IMR-90 (cell line): ENCODE measurements around the gene PALM. TPM values are rescaled to one million over a fixed set of nuclear protein-coding genes. Genes with fewer than 3 reads are reported as not detected.

ENCODE experiments used
- ATAC-seq: fragments of 200-7000 bp; cut with Tn5 transposase; 2 replicates; pipeline ENCODE4 v1.9.1; 2020; ENCODE audit warnings: low read depth, mild to moderate bottlenecking, moderate library complexity
- BruUV-seq: library from RNA; stranded (reverse); fragments of 400-500 nt; replicated peaks from 2 replicates; lab custom pipeline; 2021; lab: Mats Ljungman, UMichigan
- CTCF ChIA-PET: fragments of 300-600 bp; formaldehyde crosslinking; extraction: SDS; loops from one replicate; lab custom pipeline; 2021; ENCODE audit warnings: antibody characterized with exemption; lab: Yijun Ruan, JAX
- POLR2A ChIA-PET: fragments of 300-600 bp; sonication (Branson Sonifier 250); formaldehyde crosslinking; loops from one replicate; lab custom pipeline; 2022; ENCODE audit warnings: antibody characterized with exemption; ENCODE audit not compliant: unreplicated experiment; lab: Charles Lee
- DNase-seq: peaks from one replicate; pipeline ENCODE4 v3.0.0; 2013
- H2AFZ ChIP-seq: replicated peaks from 2 replicates; pipeline ENCODE3; 2013; ENCODE audit warnings: low read length, mild to moderate bottlenecking; ENCODE audit not compliant: poor library complexity
- H2AK5ac ChIP-seq: 2 replicates; pipeline ENCODE4 v1.6.1; 2013; ENCODE audit warnings: low read depth, low read length, inconsistent platforms
- H2AK9ac ChIP-seq: replicated peaks from 2 replicates; pipeline ENCODE3; 2013; ENCODE audit warnings: mild to moderate bottlenecking, low read depth, low read length, moderate library complexity; ENCODE audit not compliant: poor library complexity
- H2BK120ac ChIP-seq: 2 replicates; pipeline ENCODE4 v1.6.1; 2013; ENCODE audit warnings: low read depth, low read length, inconsistent platforms
- H2BK15ac ChIP-seq: 3 replicates; pipeline ENCODE4 v1.6.1; 2013; ENCODE audit warnings: low read depth, low read length, inconsistent platforms
- H2BK20ac ChIP-seq: 2 replicates; pipeline ENCODE4 v1.6.1; 2013; ENCODE audit warnings: low read depth, mild to moderate bottlenecking, inconsistent platforms, low read length, moderate library complexity
- H2BK5ac ChIP-seq: 2 replicates; pipeline ENCODE4 v1.6.1; 2013; ENCODE audit warnings: mild to moderate bottlenecking, low read depth, low read length, inconsistent platforms; ENCODE audit not compliant: poor library complexity, severe bottlenecking
- H3K14ac ChIP-seq: replicated peaks from 2 replicates; pipeline ENCODE4 v1.6.1; 2013; ENCODE audit warnings: low read depth, low read length, inconsistent platforms
- H3K18ac ChIP-seq: 2 replicates; pipeline ENCODE4 v1.6.1; 2013; ENCODE audit warnings: low read depth, low read length, control low read depth
- H3K23ac ChIP-seq: 2 replicates; pipeline ENCODE4 v1.6.1; 2013; ENCODE audit warnings: low read depth, low read length, inconsistent platforms
- H3K27ac ChIP-seq: 2 replicates; pipeline ENCODE4 v1.5.1; 2013; ENCODE audit warnings: mild to moderate bottlenecking, control low read depth, low read length; ENCODE audit not compliant: insufficient read depth
- H3K27me3 ChIP-seq: 2 replicates; pipeline ENCODE4 v1.6.1; 2013; ENCODE audit warnings: low read length; ENCODE audit not compliant: control insufficient read depth, insufficient read depth
- H3K36me3 ChIP-seq: 2 replicates; pipeline ENCODE4 v1.6.1; 2013; ENCODE audit warnings: low read length, mixed read lengths; ENCODE audit not compliant: control insufficient read depth, insufficient read depth
- H3K4ac ChIP-seq: 2 replicates; pipeline ENCODE4 v1.6.1; 2013; ENCODE audit warnings: low read depth, low read length, inconsistent platforms
- H3K4me1 ChIP-seq: 2 replicates; pipeline ENCODE4 v1.6.1; 2013; ENCODE audit warnings: low read length, mixed read lengths; ENCODE audit not compliant: control insufficient read depth, insufficient read depth
- H3K4me2 ChIP-seq: 2 replicates; pipeline ENCODE4 v1.6.1; 2013; ENCODE audit warnings: low read depth, mild to moderate bottlenecking, control low read depth, low read length, moderate library complexity
- H3K4me3 ChIP-seq: 2 replicates; pipeline ENCODE4 v1.5.1; 2013; ENCODE audit warnings: low read depth, mild to moderate bottlenecking, control low read depth, low read length, moderate library complexity; ENCODE audit not compliant: insufficient read depth
- H3K56ac ChIP-seq: 2 replicates; pipeline ENCODE4 v1.6.1; 2013; ENCODE audit warnings: low read length, inconsistent platforms; ENCODE audit not compliant: insufficient read depth; ENCODE audit errors: extremely low read depth
- H3K79me1 ChIP-seq, 2 experiments: 2 replicates each; pipeline ENCODE4 v1.6.1; 2013; ENCODE audit warnings: low read length in 2 of 2, inconsistent platforms in 1 of 2, low read depth in 1 of 2
- H3K9ac ChIP-seq: 2 replicates; pipeline ENCODE4 v1.6.1; 2013; ENCODE audit warnings: low read depth, low read length, control low read depth
- H3K9me1 ChIP-seq: 2 replicates; pipeline ENCODE4 v1.6.1; 2013; ENCODE audit warnings: low read length, inconsistent platforms; ENCODE audit not compliant: insufficient read depth
- H3K9me3 ChIP-seq: 2 replicates; pipeline ENCODE4 v1.6.1; 2013; ENCODE audit warnings: low read length; ENCODE audit not compliant: control insufficient read depth, insufficient read depth
- H4K20me1 ChIP-seq: 2 replicates; pipeline ENCODE4 v1.6.1; 2013; ENCODE audit warnings: low read length, inconsistent platforms; ENCODE audit not compliant: insufficient read depth
- H4K5ac ChIP-seq: 2 replicates; pipeline ENCODE4 v1.6.1; 2013; ENCODE audit warnings: mild to moderate bottlenecking, low read depth, low read length, control low read depth
- H4K8ac ChIP-seq, 2 experiments: 2 replicates each; pipeline ENCODE4 v1.6.1; 2013; ENCODE audit warnings: low read depth in 2 of 2, low read length in 2 of 2, control low read depth in 1 of 2, inconsistent platforms in 1 of 2
- H4K91ac ChIP-seq: 2 replicates; pipeline ENCODE4 v1.6.1; 2013; ENCODE audit warnings: low read depth, low read length, inconsistent platforms; ENCODE audit not compliant: insufficient read depth
- BHLHE40 ChIP-seq: fragments of 150-350 bp; IDR thresholded peaks from 2 replicates; pipeline ENCODE4 v1.6.1; 2016; ENCODE audit warnings: mild to moderate bottlenecking, low read depth, low read length
- CHD1 ChIP-seq: IDR thresholded peaks from 2 replicates; pipeline ENCODE4 v1.6.1; 2012; ENCODE audit warnings: low read depth, low read length, improper control_type of control experiment
- FOS ChIP-seq: fragments of 150-350 bp; IDR thresholded peaks from 2 replicates; pipeline ENCODE4 v1.6.1; 2016; ENCODE audit warnings: low read depth, low read length
- MAFK ChIP-seq: IDR thresholded peaks from 2 replicates; pipeline ENCODE4 v1.6.1; 2012; ENCODE audit warnings: low read depth, low read length, improper control_type of control experiment
- MAZ ChIP-seq: IDR thresholded peaks from 2 replicates; pipeline ENCODE4 v1.6.1; 2012; ENCODE audit warnings: low read depth, mild to moderate bottlenecking, low read length, improper control_type of control experiment, moderate library complexity, borderline replicate concordance
- MXI1 ChIP-seq: IDR thresholded peaks from 2 replicates; pipeline ENCODE4 v1.6.1; 2012; ENCODE audit warnings: low read depth, mild to moderate bottlenecking, low read length, moderate library complexity, borderline replicate concordance
- RAD21 ChIP-seq: IDR thresholded peaks from 2 replicates; pipeline ENCODE4 v1.6.1; 2012; ENCODE audit warnings: low read length, improper control_type of control experiment
- RCOR1 ChIP-seq: IDR thresholded peaks from 2 replicates; pipeline ENCODE4 v1.6.1; 2012; ENCODE audit warnings: mild to moderate bottlenecking, low read length, improper control_type of control experiment; ENCODE audit not compliant: insufficient replicate concordance
- RFX5 ChIP-seq: IDR thresholded peaks from 2 replicates; pipeline ENCODE4 v1.8.0; 2012; ENCODE audit warnings: low read depth, mild to moderate bottlenecking, low read length, moderate library complexity
- SMC3 ChIP-seq: fragments of 150-350 bp; IDR thresholded peaks from 2 replicates; pipeline ENCODE4 v1.6.1; 2016; ENCODE audit warnings: low read depth, mild to moderate bottlenecking, antibody characterized with exemption, low read length, moderate library complexity
- WGBS, 2 experiments: methylation state at CpG; one replicate each; pipeline versions ENCODE4 v1.1.5 to v1.1.7; 2013; ENCODE audit warnings: missing lambda C conversion rate in 2 of 2; ENCODE audit not compliant: insufficient read length in 1 of 2; ENCODE audit errors: extremely low coverage in 2 of 2; 5-methylcytosine and 5-hydroxymethylcytosine counted together
- dilution Hi-C: fragments of 300-500 bp; cut with HindIII; formaldehyde crosslinking; loops from one replicate; pipeline ENCODE4 v1.14.3; 2018; ENCODE audit warnings: low sequenced_read_pairs; ENCODE audit not compliant: unreplicated experiment
- in situ Hi-C: fragments of 300-500 bp; cut with MboI; formaldehyde crosslinking; loops from 3 replicates; pipeline ENCODE4 v1.14.3; 2019; ENCODE audit warnings: low sequenced_read_pairs, inconsistent platforms, mixed read lengths
- intact Hi-C: fragments of 100-400 bp; cut with micrococcal nuclease; formaldehyde crosslinking; loops from 2 replicates; pipeline ENCODE4 v1.10.0; 2022
- polyA plus RNA-seq, 3 experiments: library from polyadenylated mRNA; depleted of rRNA; stranded (reverse); fragments of >200 nt; gene quantifications; 2 replicates each; pipeline ENCODE4 v1.2.3, GENCODE V29; 2012; ENCODE audit warnings: low replicate concordance in 1 of 3
- total RNA-seq: library from RNA; depleted of rRNA; stranded (reverse); fragments of >200 nt; gene quantifications from 2 replicates; pipeline ENCODE4 v1.2.3, GENCODE V29; 2012
- TF ChIP-seq, protein P1 (sequence below): fragments of 150-350 bp; IDR thresholded peaks from 2 replicates; pipeline ENCODE4 v1.6.1; 2016; ENCODE audit warnings: low read depth, mild to moderate bottlenecking, low read length, moderate library complexity, borderline replicate concordance
- TF ChIP-seq, protein P2 (sequence below): conservative IDR thresholded peaks from 2 replicates; pipeline ENCODE4 v1.5.1; 2012; ENCODE audit warnings: mild to moderate bottlenecking, low read depth, low read length, improper control_type of control experiment
- TF ChIP-seq, protein P3 (sequence below): fragments of 150-350 bp; IDR thresholded peaks from 2 replicates; pipeline ENCODE4 v1.6.1; 2017; ENCODE audit warnings: mild to moderate bottlenecking, antibody characterized with exemption, low read length, low read depth

PALM gene
- total and polyA plus RNA-seq, 2 of the 4 experiments (the other 2 are of a cell fraction): 2.2 to 7.4 TPM

DNA sequence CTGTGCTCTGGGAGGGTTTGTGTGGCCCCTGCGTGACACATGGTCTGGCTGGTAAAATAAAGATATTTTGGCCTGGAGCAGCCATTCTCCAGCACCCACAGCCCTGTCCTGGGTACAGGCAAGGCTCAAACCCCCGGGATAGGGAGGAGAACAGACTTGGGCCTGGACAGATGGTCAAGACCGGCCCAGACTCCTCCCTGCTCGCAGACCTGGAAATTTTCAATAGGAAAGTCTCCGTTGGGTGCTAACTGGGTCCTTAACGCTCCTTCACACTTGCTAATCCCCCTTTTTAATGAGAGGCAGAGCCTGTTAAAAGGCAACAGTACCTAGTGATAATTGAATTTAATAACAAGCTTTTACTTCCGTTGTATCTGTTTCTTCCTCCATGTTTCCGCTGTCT, 2.5 kb downstream of the PALM start:
- no peak overlapping the region for H3K18ac ChIP-seq
- no peak overlapping the region for H2AFZ ChIP-seq
- dilution Hi-C loops (no loop called here), in situ Hi-C loops (no loop called here), intact Hi-C loops (no loop called here)
- no peak overlapping the region for H4K91ac ChIP-seq
- H3K9me3 ChIP-seq: peaks cover 7% of the 10 kb centered on the region
- peaks cover 8% of the 10 kb centered on the region; the same call in 1 of the 2 replicates for H3K4me1 ChIP-seq
- ATAC-seq: no peak
- no CpG with 5 or more reads among the region's 8 CpGs for WGBS, 2 experiments
- H3K56ac ChIP-seq: no peak overlapping the region
- H3K14ac ChIP-seq: no peak overlapping the region
- CTCF ChIA-PET: no interaction called here
- H3K4ac ChIP-seq: no peak overlapping the region
- no peaks in the 10 kb centered on the region for H3K79me1 ChIP-seq
- H3K4me2 ChIP-seq: no peak overlapping the region
- TF ChIP-seq MXI1 (no peak), SMC3 (no peak), RCOR1 (no peak), MAFK (no peak), FOS (no peak), RAD21 (no peak), BHLHE40 (no peak), MAZ (no peak), RFX5 (no peak), CHD1 (no peak)
- TF ChIP-seq, protein P1, sequence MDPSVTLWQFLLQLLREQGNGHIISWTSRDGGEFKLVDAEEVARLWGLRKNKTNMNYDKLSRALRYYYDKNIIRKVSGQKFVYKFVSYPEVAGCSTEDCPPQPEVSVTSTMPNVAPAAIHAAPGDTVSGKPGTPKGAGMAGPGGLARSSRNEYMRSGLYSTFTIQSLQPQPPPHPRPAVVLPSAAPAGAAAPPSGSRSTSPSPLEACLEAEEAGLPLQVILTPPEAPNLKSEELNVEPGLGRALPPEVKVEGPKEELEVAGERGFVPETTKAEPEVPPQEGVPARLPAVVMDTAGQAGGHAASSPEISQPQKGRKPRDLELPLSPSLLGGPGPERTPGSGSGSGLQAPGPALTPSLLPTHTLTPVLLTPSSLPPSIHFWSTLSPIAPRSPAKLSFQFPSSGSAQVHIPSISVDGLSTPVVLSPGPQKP: no peak
- TF ChIP-seq, protein P2, sequence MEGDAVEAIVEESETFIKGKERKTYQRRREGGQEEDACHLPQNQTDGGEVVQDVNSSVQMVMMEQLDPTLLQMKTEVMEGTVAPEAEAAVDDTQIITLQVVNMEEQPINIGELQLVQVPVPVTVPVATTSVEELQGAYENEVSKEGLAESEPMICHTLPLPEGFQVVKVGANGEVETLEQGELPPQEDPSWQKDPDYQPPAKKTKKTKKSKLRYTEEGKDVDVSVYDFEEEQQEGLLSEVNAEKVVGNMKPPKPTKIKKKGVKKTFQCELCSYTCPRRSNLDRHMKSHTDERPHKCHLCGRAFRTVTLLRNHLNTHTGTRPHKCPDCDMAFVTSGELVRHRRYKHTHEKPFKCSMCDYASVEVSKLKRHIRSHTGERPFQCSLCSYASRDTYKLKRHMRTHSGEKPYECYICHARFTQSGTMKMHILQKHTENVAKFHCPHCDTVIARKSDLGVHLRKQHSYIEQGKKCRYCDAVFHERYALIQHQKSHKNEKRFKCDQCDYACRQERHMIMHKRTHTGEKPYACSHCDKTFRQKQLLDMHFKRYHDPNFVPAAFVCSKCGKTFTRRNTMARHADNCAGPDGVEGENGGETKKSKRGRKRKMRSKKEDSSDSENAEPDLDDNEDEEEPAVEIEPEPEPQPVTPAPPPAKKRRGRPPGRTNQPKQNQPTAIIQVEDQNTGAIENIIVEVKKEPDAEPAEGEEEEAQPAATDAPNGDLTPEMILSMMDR: no peak
- TF ChIP-seq, protein P3, sequence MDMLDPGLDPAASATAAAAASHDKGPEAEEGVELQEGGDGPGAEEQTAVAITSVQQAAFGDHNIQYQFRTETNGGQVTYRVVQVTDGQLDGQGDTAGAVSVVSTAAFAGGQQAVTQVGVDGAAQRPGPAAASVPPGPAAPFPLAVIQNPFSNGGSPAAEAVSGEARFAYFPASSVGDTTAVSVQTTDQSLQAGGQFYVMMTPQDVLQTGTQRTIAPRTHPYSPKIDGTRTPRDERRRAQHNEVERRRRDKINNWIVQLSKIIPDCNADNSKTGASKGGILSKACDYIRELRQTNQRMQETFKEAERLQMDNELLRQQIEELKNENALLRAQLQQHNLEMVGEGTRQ: no peak
- no peak overlapping the region for H3K23ac ChIP-seq
- POLR2A ChIA-PET: no interaction called here
- DNase-seq: no peak
- H3K9ac ChIP-seq: no peak overlapping the region
- no peak overlapping the region for H4K5ac ChIP-seq
- H3K36me3 ChIP-seq: peaks cover 5% of the 10 kb centered on the region; the same call in 1 of the 2 replicates
- no peak overlapping the region for H4K8ac ChIP-seq
- no peaks in the 10 kb centered on the region; the same call in none of the 2 replicates for H4K20me1 ChIP-seq
- no peak overlapping the region for H2AK9ac ChIP-seq
- no peak overlapping the region for H2BK20ac ChIP-seq
- no peak overlapping the region for H3K4me3 ChIP-seq
- H3K27me3 ChIP-seq: no peaks in the 10 kb centered on the region
- H3K27ac ChIP-seq: no peak overlapping the region
- H2BK120ac ChIP-seq: no peak overlapping the region
- H2AK5ac ChIP-seq: no peak overlapping the region
- no peak overlapping the region for H2BK5ac ChIP-seq
- H2BK15ac ChIP-seq: no peak overlapping the region
- H3K9me1 ChIP-seq: no peaks in the 10 kb centered on the region
- no TSS peak for BruUV-seq
